ENCODE results near the gene RIN3.

- TF ChIP-seq EZH2 (IDR thresholded peaks at IDR 0.05; ENCODE audit: low read length, unreplicated experiment), result no peak
- TF ChIP-seq CTCF (conservative IDR thresholded peaks at IDR 0.05; ENCODE audit: low read depth, low read length), result peak; percentile 32; the same call in 1 of the 2 replicates
Observed at GRCh38 chr14:92481386-92481785, 32.2 kb upstream of the RIN3 start.

Data from PC-3 (cell line).